GM12878 (cell line): ENCODE data around the gene ATP1B2. TPM values are rescaled to one million over a fixed set of nuclear protein-coding genes. Genes with fewer than 3 reads are reported as not detected.

Experiments used
- ATF7 ChIP-seq: fragments of 450-650 bp; IDR thresholded peaks from 2 replicates; pipeline ENCODE4 v1.6.1; 2016; ENCODE audit warnings: low read depth, mild to moderate bottlenecking
- BRCA1 ChIP-seq: IDR thresholded peaks from 2 replicates; pipeline ENCODE4 v1.6.1; 2011; ENCODE audit warnings: low read depth, low read length, improper control_type of control experiment
- EZH2 ChIP-seq: IDR thresholded peaks from 2 replicates; pipeline ENCODE4 v1.6.1; 2012; ENCODE audit warnings: low read depth, mild to moderate bottlenecking, control low read depth, inconsistent platforms, low read length, borderline replicate concordance; ENCODE audit not compliant: control insufficient read depth
- IRF5 ChIP-seq: fragments of 450-650 bp; IDR thresholded peaks from 2 replicates; pipeline ENCODE4 v1.6.1; 2017; ENCODE audit warnings: borderline replicate concordance
- POLR2AphosphoS2 ChIP-seq: IDR thresholded peaks from 2 replicates; pipeline ENCODE4 v1.6.1; 2011; ENCODE audit warnings: low read depth, mild to moderate bottlenecking, low read length, improper control_type of control experiment, moderate library complexity
- SUPT20H ChIP-seq: IDR thresholded peaks from 2 replicates; pipeline ENCODE4 v1.6.1; 2011; ENCODE audit warnings: low read depth, mild to moderate bottlenecking, low read length, moderate library complexity, borderline replicate concordance; ENCODE audit not compliant: control insufficient read depth
- TBL1XR1 ChIP-seq: IDR thresholded peaks from 2 replicates; pipeline ENCODE4 v1.6.1; 2012; ENCODE audit warnings: low read depth, low read length, improper control_type of control experiment
- TCF12 ChIP-seq: IDR thresholded peaks from 2 replicates; pipeline ENCODE4 v1.6.1; 2011; ENCODE audit warnings: low read depth, mild to moderate bottlenecking, low read length
- USF2 ChIP-seq: IDR thresholded peaks from 2 replicates; pipeline ENCODE4 v1.6.1; 2011; ENCODE audit warnings: low read depth, low read length, improper control_type of control experiment, borderline replicate concordance
- YY1 ChIP-seq: IDR thresholded peaks from 2 replicates; pipeline ENCODE4 v1.6.1; 2011; ENCODE audit warnings: low read depth, mild to moderate bottlenecking, low read length
- polyA plus RNA-seq, 11 experiments: library from polyadenylated mRNA; depleted of rRNA in 4 of 11; unstranded in 6 of 11; stranded (reverse) in 5 of 11; fragments of >200 nt; fragmentation: Nextera tagmentation in 4 of 11; fragmentation: Illumina TruSeq in 1 of 11; extraction: Ambion mirVana in 4 of 11; extraction: Trizol in 1 of 11; gene quantifications; 1 replicate in 1 of 11; 2 replicates in 10 of 11; pipeline versions ENCODE4 v1.2.1 to v1.2.3, GENCODE V29; 2011 to 2016; ENCODE audit warnings: inconsistent platforms in 2 of 11, missing spikeins in 2 of 11, low read depth in 1 of 11
- total RNA-seq, 4 experiments: library from RNA; depleted of rRNA in 3 of 4; stranded (reverse); fragments of >200 nt in 3 of 4; fragmentation: Illumina TruSeq in 1 of 4; extraction: Trizol in 1 of 4; gene quantifications; 2 replicates each; pipeline versions ENCODE4 v1.2.1 to v1.2.3, GENCODE V29; 2013 to 2021

The ATP1B2 gene
- total and polyA plus RNA-seq, 10 of the 15 experiments (the other 5 are each of a cell fraction or from before 2014, with no cell fraction given) = 0.03 to 0.29 (median 0.15) TPM; not detected in 3

GRCh38 chr17:7631398-7632380 lies 19.0 kb upstream of the ATP1B2 start (continued):
- no peak for TF ChIP-seq POLR2AphosphoS2
- TF ChIP-seq USF2 = no peak
- no peak for TF ChIP-seq SUPT20H
- no peak for TF ChIP-seq YY1
- no peak for TF ChIP-seq BRCA1
- TF ChIP-seq TCF12 = no peak
- no peak for TF ChIP-seq ATF7
- TF ChIP-seq TBL1XR1 = no peak
- no peak for TF ChIP-seq IRF5
- no peak for TF ChIP-seq EZH2
